Astrocyte (in vitro differentiated cells and primary cell): ENCODE data around the gene FRMD4A. TPM values are rescaled to one million over a fixed set of nuclear protein-coding genes. Genes with fewer than 3 reads are reported as not detected.
A peak's percentile ranks its signal among the peaks of the same experiment; 100 is the strongest.

ENCODE experiments used
- DNase-seq: peaks from one replicate; pipeline ENCODE4 v3.0.0-alpha.2; 2010; ENCODE audit warnings: low read depth
- FAIRE-seq: peaks from 2 replicates; lab custom pipeline; 2011; peaks lifted over from hg19 to GRCh38; lab: Jason Lieb, UNC
- H2AFZ ChIP-seq: 2 replicates; pipeline ENCODE4 v1.6.0; 2012; ENCODE audit warnings: low read depth, low read length, inconsistent platforms
- H3K27ac ChIP-seq: 2 replicates; pipeline ENCODE4 v1.5.1; 2011; ENCODE audit warnings: low read depth, low read length, inconsistent platforms
- H3K27me3 ChIP-seq: 2 replicates; pipeline ENCODE4 v1.6.0; 2011; ENCODE audit warnings: low read length, inconsistent platforms; ENCODE audit not compliant: insufficient read depth
- H3K36me3 ChIP-seq: 2 replicates; pipeline ENCODE4 v1.5.1; 2011; ENCODE audit warnings: low read length, inconsistent platforms; ENCODE audit not compliant: insufficient read depth
- H3K4me1 ChIP-seq: 2 replicates; pipeline ENCODE4 v1.5.1; 2011; ENCODE audit warnings: low read length, inconsistent platforms; ENCODE audit not compliant: insufficient read depth
- H3K4me2 ChIP-seq: 2 replicates; pipeline ENCODE4 v1.6.0; 2012; ENCODE audit warnings: low read length, inconsistent platforms
- H3K4me3 ChIP-seq: 2 replicates; pipeline ENCODE4 v1.5.1; 2011; ENCODE audit warnings: low read depth, mild to moderate bottlenecking, low read length, inconsistent platforms; ENCODE audit not compliant: insufficient read depth
- H3K79me2 ChIP-seq: 2 replicates; pipeline ENCODE4 v1.6.0; 2012; ENCODE audit warnings: mild to moderate bottlenecking, low read length, inconsistent platforms; ENCODE audit not compliant: insufficient read depth
- H3K9ac ChIP-seq: 2 replicates; pipeline ENCODE4 v1.6.0; 2012; ENCODE audit warnings: mild to moderate bottlenecking, low read length, inconsistent platforms
- H3K9me3 ChIP-seq: 2 replicates; pipeline ENCODE4 v1.5.1; 2012; ENCODE audit warnings: low read depth, mild to moderate bottlenecking, low read length, inconsistent platforms; ENCODE audit not compliant: insufficient read depth
- H4K20me1 ChIP-seq: 2 replicates; pipeline ENCODE4 v1.6.0; 2012; ENCODE audit warnings: low read length, inconsistent platforms; ENCODE audit not compliant: insufficient read depth
- H3K27ac Mint-ChIP-seq: one replicate; pipeline ENCODE4 v1.8.0; 2021; ENCODE audit warnings: mild to moderate bottlenecking, mixed read lengths; ENCODE audit not compliant: unreplicated experiment
- H3K27me3 Mint-ChIP-seq: one replicate; pipeline ENCODE4 v1.8.0; 2021; ENCODE audit warnings: low read depth, mixed read lengths; ENCODE audit not compliant: unreplicated experiment
- H3K36me3 Mint-ChIP-seq: one replicate; pipeline ENCODE4 v1.8.0; 2021; ENCODE audit warnings: low read depth, mixed read lengths; ENCODE audit not compliant: unreplicated experiment
- H3K4me1 Mint-ChIP-seq: one replicate; pipeline ENCODE4 v1.8.0; 2021; ENCODE audit warnings: low read depth, mixed read lengths; ENCODE audit not compliant: unreplicated experiment
- H3K4me3 Mint-ChIP-seq: one replicate; pipeline ENCODE4 v1.8.0; 2021; ENCODE audit warnings: mild to moderate bottlenecking, moderate library complexity, mixed read lengths; ENCODE audit not compliant: unreplicated experiment
- H3K9me3 Mint-ChIP-seq: one replicate; pipeline ENCODE4 v1.8.0; 2021; ENCODE audit warnings: mild to moderate bottlenecking, mixed read lengths; ENCODE audit not compliant: unreplicated experiment
- EZH2 ChIP-seq: IDR thresholded peaks from 2 replicates; pipeline ENCODE4 v1.6.1; 2012; ENCODE audit warnings: mild to moderate bottlenecking, low read length, inconsistent platforms; ENCODE audit not compliant: insufficient read depth
- total RNA-seq: library from RNA; stranded (reverse); gene quantifications from 2 replicates; pipeline ENCODE4 v1.2.1, GENCODE V29; 2021
- TF ChIP-seq, protein P1 (sequence below): IDR thresholded peaks from 2 replicates; pipeline ENCODE4 v1.5.1; 2011; ENCODE audit warnings: low read depth, mild to moderate bottlenecking, inconsistent platforms, low read length, moderate library complexity; ENCODE audit not compliant: insufficient read depth

FRMD4A gene
- total RNA-seq, 1 donor from 2014 or later = 82.5 TPM

DNA sequence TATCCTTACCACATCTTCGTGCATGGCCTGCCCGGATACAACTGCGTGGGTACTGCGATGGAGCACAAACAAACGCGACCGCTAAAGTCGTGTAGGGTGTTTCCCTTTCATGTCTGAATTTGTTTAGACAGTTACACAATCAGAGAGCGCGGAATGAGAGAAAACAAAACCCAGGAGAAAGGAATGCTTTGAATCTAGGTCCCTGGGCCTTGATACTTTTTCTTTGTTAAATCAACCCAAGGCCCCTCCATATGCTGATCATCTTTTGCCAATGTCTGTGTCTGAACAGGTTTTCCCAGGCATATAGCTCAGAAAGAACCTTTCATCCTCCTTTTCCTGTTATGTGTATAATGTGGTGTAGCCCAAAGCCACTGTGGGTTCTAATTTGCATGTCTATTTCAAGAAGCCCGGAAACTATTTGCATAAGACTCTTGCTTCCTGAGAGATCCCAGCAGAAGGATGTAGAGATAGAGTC lies 145.8 kb downstream of the FRMD4A start:
- H3K4me2 ChIP-seq = peak overlapping the region; percentile 63
- no peak overlapping the region for H3K4me3 ChIP-seq
- peak overlapping the region; percentile 85 for H3K9ac ChIP-seq
- Mint-ChIP-seq H3K9me3 (peaks cover 3% of the 10 kb centered on the region), H3K27ac (peak overlapping the region; percentile 98), H3K4me1 (peaks cover 4% of the 10 kb centered on the region), H3K36me3 (no peaks in the 10 kb centered on the region), H3K4me3 (no peak overlapping the region), H3K27me3 (peaks cover 3% of the 10 kb centered on the region)
- H3K36me3 ChIP-seq = no peaks in the 10 kb centered on the region
- no peaks in the 10 kb centered on the region for H4K20me1 ChIP-seq
- DNase-seq (peak; percentile 25), FAIRE-seq (no peak)
- TF ChIP-seq EZH2 = no peak
- TF ChIP-seq, protein P1, sequence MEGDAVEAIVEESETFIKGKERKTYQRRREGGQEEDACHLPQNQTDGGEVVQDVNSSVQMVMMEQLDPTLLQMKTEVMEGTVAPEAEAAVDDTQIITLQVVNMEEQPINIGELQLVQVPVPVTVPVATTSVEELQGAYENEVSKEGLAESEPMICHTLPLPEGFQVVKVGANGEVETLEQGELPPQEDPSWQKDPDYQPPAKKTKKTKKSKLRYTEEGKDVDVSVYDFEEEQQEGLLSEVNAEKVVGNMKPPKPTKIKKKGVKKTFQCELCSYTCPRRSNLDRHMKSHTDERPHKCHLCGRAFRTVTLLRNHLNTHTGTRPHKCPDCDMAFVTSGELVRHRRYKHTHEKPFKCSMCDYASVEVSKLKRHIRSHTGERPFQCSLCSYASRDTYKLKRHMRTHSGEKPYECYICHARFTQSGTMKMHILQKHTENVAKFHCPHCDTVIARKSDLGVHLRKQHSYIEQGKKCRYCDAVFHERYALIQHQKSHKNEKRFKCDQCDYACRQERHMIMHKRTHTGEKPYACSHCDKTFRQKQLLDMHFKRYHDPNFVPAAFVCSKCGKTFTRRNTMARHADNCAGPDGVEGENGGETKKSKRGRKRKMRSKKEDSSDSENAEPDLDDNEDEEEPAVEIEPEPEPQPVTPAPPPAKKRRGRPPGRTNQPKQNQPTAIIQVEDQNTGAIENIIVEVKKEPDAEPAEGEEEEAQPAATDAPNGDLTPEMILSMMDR = no peak
- H3K27me3 ChIP-seq = peaks cover 11% of the 10 kb centered on the region
- peak overlapping the region; percentile 96 for H3K27ac ChIP-seq
- peak overlapping the region; percentile 22 for H2AFZ ChIP-seq
- H3K4me1 ChIP-seq = peaks cover 4% of the 10 kb centered on the region
- no peaks in the 10 kb centered on the region for H3K79me2 ChIP-seq
- no peaks in the 10 kb centered on the region for H3K9me3 ChIP-seq

DNA sequence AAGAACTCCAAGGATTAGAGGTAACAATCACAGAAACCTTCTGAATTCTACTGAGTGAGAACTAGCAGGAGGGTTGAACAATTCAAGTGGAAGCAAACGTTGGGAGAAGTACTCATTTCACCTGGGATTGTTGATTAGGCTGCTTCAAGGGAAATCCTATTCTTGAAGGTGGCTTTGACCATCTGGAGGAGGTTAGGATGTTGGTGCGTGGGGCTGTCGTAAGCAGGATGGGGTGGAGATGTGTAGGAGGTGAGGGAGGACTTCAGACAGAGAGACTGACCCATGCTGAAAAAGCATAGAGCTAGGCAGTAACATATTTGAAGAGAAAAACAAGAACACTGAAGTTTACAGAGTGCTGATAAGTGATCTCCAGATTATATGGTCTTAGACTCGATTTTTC lies 147.9 kb downstream of the FRMD4A start:
- Mint-ChIP-seq H3K27me3 (peaks cover 3% of the 10 kb centered on the region), H3K4me1 (peaks cover 4% of the 10 kb centered on the region), H3K36me3 (no peaks in the 10 kb centered on the region), H3K4me3 (no peak overlapping the region), H3K27ac (no peak overlapping the region), H3K9me3 (peaks cover 3% of the 10 kb centered on the region)
- Histone ChIP-seq H3K36me3 (no peaks in the 10 kb centered on the region), H3K4me3 (no peak overlapping the region), H3K27me3 (peaks cover 13% of the 10 kb centered on the region), H3K79me2 (no peaks in the 10 kb centered on the region), H4K20me1 (no peaks in the 10 kb centered on the region), H2AFZ (no peak overlapping the region), H3K4me2 (no peak overlapping the region), H3K9ac (no peak overlapping the region), H3K27ac (no peak overlapping the region), H3K4me1 (peaks cover 4% of the 10 kb centered on the region), H3K9me3 (no peaks in the 10 kb centered on the region)
- FAIRE-seq (no peak), DNase-seq (no peak)
- no peak for TF ChIP-seq EZH2
- TF ChIP-seq, protein P1 = no peak

DNA sequence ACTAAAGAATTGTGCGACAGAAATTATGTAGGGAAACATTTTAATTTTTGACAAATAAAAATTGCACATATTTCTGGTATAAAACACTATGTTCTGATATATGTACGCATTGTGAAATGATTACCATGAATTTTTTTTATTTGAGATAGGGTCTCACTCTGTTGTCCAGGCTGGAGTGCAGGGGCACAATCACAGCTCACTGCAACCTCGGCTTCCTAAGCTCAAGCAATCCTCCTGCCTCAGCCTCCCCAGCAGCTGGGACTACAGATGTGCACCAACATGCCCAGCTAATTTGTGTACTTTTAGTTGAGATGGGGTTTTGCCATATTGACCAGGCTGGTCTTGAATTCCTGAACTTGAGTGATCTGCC lies 149.2 kb downstream of the FRMD4A start:
- Histone ChIP-seq H4K20me1 (no peaks in the 10 kb centered on the region), H3K9ac (no peak overlapping the region), H3K27ac (no peak overlapping the region), H3K4me1 (peaks cover 4% of the 10 kb centered on the region), H3K4me3 (no peak overlapping the region), H3K36me3 (no peaks in the 10 kb centered on the region), H2AFZ (no peak overlapping the region), H3K9me3 (no peaks in the 10 kb centered on the region), H3K4me2 (no peak overlapping the region), H3K79me2 (no peaks in the 10 kb centered on the region), H3K27me3 (peaks cover 17% of the 10 kb centered on the region)
- Mint-ChIP-seq H3K4me1 (peaks cover 4% of the 10 kb centered on the region), H3K9me3 (peaks cover 3% of the 10 kb centered on the region), H3K27me3 (peaks cover 3% of the 10 kb centered on the region), H3K27ac (no peak overlapping the region), H3K4me3 (no peak overlapping the region), H3K36me3 (no peaks in the 10 kb centered on the region)
- no peak for FAIRE-seq
- no peak for DNase-seq
- TF ChIP-seq, protein P1 = no peak
- TF ChIP-seq EZH2 = no peak
